ENCODE data around the gene LDAF1.

DNA sequence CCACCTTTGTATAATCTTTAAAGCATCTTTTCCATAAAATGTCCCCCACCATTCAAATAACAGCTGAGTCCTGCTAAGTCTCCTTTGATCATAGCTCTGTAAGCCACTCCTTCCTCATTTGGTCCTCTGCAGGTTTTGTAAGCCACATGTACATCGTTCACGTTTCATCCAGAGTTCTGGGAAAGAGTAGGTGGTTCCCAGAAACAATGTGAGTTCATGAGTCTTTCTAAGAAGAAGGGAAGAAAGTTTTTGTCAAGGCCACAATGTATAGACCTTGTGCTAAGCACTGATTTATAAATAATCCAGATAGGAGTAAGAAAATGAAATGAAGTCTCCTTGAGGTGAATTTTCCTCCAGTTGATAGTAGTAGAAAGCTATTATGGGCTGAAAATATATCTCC lies 66.3 kb downstream of the LDAF1 start:
- TF ChIP-seq, protein P1, sequence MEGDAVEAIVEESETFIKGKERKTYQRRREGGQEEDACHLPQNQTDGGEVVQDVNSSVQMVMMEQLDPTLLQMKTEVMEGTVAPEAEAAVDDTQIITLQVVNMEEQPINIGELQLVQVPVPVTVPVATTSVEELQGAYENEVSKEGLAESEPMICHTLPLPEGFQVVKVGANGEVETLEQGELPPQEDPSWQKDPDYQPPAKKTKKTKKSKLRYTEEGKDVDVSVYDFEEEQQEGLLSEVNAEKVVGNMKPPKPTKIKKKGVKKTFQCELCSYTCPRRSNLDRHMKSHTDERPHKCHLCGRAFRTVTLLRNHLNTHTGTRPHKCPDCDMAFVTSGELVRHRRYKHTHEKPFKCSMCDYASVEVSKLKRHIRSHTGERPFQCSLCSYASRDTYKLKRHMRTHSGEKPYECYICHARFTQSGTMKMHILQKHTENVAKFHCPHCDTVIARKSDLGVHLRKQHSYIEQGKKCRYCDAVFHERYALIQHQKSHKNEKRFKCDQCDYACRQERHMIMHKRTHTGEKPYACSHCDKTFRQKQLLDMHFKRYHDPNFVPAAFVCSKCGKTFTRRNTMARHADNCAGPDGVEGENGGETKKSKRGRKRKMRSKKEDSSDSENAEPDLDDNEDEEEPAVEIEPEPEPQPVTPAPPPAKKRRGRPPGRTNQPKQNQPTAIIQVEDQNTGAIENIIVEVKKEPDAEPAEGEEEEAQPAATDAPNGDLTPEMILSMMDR (IDR thresholded peaks at IDR 0.05; ENCODE audit: insufficient read depth, low read length), result no peak
- TF ChIP-seq GABPA (IDR thresholded peaks at IDR 0.05; ENCODE audit: low read depth), result no peak
